Measurements from ENCODE around the gene KLHL29. TPM values are rescaled to one million over a fixed set of nuclear protein-coding genes. Genes with fewer than 3 reads are reported as not detected.

The KLHL29 gene
- total and polyA plus RNA-seq, 8 donors: 0.91 to 6.6 (median 2.6) TPM

- intact Hi-C loops (cut with DNase I): no loop called here
- Histone ChIP-seq H3K36me3 (no peaks in the 10 kb centered on the region), H3K4me1 (no peaks in the 10 kb centered on the region), H3K27me3 (no peaks in the 10 kb centered on the region), H3K4me3 (no peak overlapping the region), H3K27ac (no peak overlapping the region), H3K9me3 (no peaks in the 10 kb centered on the region)
- FAIRE-seq: no peak
- DNase-seq: peak in 2 of 6 donors; percentile 50 to 51
- 93 to 95% methylated on average over 21 of the region's 21 CpGs for WGBS, 2 donors
- no peak for ATAC-seq
- no peak for TF ChIP-seq CTCF (IDR thresholded peaks at IDR 0.05)
Measured at GRCh38 chr2:23691565-23691964, 306.6 kb downstream of the KLHL29 start.

GRCh38 chr2:23692263-23692662 lies 307.3 kb downstream of the KLHL29 start:
- WGBS, 2 donors: 91 to 92% methylated on average over 14 of the region's 14 CpGs
- ATAC-seq: no peak
- DNase-seq: peak in 2 of 6 donors; percentile 34 to 35
- FAIRE-seq: no peak
- Histone ChIP-seq H3K27me3 (no peaks in the 10 kb centered on the region), H3K4me1 (no peaks in the 10 kb centered on the region), H3K4me3 (no peak overlapping the region), H3K36me3 (no peaks in the 10 kb centered on the region), H3K27ac (no peak overlapping the region), H3K9me3 (no peaks in the 10 kb centered on the region)
- intact Hi-C loops (cut with DNase I): no loop called here
- TF ChIP-seq CTCF (IDR thresholded peaks at IDR 0.05): no peak

- Histone ChIP-seq H3K9me3 (no peaks in the 10 kb centered on the region), H3K36me3 (no peaks in the 10 kb centered on the region), H3K27me3 (no peaks in the 10 kb centered on the region), H3K27ac (no peak overlapping the region), H3K4me3 (no peak overlapping the region), H3K4me1 (no peaks in the 10 kb centered on the region)
- ATAC-seq (no peak), DNase-seq (peak in 2 of 6 donors; percentile 41 to 52), FAIRE-seq (no peak)
- TF ChIP-seq CTCF (IDR thresholded peaks at IDR 0.05): no peak
- intact Hi-C loops (cut with DNase I): no loop called here
- WGBS, 2 donors: 94% methylated on average over 28 of the region's 28 CpGs
Measured at GRCh38 chr2:23692851-23693605, 308.0 kb downstream of the KLHL29 start.

GRCh38 chr2:23693606-23693951 lies 308.6 kb downstream of the KLHL29 start:
- Histone ChIP-seq H3K4me3 (no peak overlapping the region), H3K4me1 (no peaks in the 10 kb centered on the region), H3K27me3 (no peaks in the 10 kb centered on the region), H3K36me3 (no peaks in the 10 kb centered on the region), H3K27ac (no peak overlapping the region), H3K9me3 (no peaks in the 10 kb centered on the region)
- 93 to 94% methylated on average over 5 of the region's 5 CpGs for WGBS, 2 donors
- intact Hi-C loops (cut with DNase I): no loop called here
- DNase-seq (no peak), FAIRE-seq (no peak), ATAC-seq (no peak)
- no peak for TF ChIP-seq CTCF (IDR thresholded peaks at IDR 0.05)

All from pancreas (tissue), 10 donors.